IPS DF 19.7 (cell line): ENCODE data around the gene AKT1.
"Not testable (repeated sequence)": the region's sequence is repeated elsewhere in the genome, so short reads cannot be mapped to it uniquely, and the experiment has no call there.

Source experiments
- DNase-seq: peaks from one replicate; pipeline ENCODE4 v3.0.0-alpha.2; 2013; ENCODE audit warnings: low read depth, low spot score

Gene AKT1

DNA sequence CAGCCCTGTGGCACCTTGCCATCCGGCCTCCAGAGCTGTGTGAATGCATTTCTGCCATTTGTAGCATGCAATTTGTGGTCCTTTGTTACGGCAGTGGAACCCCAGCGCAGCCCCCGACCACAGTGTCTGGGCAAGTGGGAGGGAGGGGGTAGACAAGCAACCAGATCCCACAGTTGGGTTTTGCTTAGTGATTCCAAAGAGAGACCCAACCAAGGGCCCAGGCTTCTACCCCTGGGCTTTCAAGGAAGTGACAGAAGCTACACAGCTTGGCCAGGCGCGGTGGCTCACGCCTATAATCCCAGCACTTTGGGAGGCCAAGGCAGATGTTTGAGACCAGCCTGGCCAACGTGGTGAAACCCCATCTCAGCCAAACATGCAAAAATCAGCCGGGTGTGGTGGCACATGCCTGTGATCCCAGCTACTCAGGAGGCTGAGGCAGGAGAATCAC, 23.2 kb upstream of the AKT1 start:
- no peak for DNase-seq

- DNase-seq, result no peak
Measured at GRCh38 chr14:104817930-104818713, 22.6 kb upstream of the AKT1 start.

DNA sequence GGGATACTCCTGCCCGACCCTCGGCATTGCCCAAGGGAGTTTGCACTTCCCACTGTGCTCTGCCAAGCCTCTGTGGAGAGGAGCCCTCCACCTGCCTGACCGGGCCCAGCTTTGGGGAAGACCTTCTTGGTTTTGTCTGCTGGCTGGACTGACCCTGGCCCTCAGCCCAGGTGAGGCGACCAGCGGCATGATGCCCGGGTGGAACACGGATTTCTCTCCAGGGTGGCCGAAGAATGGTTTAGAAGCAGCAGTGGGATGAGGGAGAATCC, 21.0 kb upstream of the AKT1 start:
- no peak for DNase-seq

DNA sequence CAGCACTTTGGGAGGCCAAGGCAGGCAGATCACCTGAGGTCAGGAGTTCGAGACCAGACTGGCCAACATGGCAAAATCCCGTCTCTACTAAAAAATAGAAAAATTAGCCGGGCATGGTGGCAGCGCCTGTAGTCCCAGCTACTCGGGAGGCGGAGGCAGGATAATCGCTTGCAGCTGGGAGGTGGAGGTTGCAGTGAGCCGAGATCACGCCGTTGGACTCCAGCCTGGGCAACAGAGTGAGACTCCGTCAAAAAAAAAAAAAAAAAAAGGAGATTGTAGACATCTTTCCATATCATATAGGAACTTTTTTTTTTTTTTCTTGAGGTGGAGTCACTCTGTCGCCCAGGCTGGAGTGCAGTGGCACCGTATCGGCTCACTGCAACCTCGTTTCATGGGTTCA, 19.2 kb upstream of the AKT1 start:
- not testable (repeated sequence) for DNase-seq

DNA sequence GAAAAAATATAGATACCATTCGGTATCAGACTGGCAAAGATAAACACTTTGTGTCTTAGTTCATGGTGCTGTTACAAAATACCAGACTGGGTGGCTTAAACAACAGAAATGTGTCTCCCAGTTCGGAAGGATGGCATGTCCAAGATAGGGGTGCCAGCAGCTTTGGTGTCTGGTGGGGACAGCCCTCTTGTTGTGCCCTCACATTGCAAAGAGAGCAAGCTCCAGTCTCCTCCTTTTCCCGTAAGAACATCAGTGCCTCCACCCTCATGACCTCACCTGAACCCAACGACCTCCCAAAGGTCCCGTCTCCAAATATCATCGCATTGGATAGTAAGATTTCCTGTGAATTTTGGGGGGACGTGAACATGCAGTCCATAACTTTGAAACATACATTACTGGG, 17.7 kb upstream of the AKT1 start:
- DNase-seq, result no peak

- DNase-seq, result no peak
Measured at GRCh38 chr14:104810316-104810715, 14.8 kb upstream of the AKT1 start.

DNA sequence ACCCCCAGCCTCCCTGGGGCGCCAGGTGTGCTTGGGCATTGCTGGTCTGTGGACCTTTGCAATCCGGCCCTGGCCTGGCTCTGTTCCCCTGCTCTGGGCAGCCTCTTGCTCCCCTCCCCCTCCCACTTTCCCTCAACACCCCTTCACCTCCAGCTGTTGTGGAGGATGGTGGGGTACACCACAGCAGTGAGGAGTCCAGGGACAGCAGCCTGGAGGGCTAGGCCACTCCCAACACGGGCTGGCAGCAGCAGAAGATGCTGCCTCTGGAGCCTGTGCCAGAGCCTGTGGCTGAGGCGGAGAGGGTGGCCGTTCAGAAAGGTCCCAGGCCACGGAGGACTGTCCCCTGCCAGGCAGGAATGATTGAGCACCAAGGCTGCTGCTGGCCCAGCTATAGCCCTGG, 12.9 kb upstream of the AKT1 start:
- no peak for DNase-seq

DNA sequence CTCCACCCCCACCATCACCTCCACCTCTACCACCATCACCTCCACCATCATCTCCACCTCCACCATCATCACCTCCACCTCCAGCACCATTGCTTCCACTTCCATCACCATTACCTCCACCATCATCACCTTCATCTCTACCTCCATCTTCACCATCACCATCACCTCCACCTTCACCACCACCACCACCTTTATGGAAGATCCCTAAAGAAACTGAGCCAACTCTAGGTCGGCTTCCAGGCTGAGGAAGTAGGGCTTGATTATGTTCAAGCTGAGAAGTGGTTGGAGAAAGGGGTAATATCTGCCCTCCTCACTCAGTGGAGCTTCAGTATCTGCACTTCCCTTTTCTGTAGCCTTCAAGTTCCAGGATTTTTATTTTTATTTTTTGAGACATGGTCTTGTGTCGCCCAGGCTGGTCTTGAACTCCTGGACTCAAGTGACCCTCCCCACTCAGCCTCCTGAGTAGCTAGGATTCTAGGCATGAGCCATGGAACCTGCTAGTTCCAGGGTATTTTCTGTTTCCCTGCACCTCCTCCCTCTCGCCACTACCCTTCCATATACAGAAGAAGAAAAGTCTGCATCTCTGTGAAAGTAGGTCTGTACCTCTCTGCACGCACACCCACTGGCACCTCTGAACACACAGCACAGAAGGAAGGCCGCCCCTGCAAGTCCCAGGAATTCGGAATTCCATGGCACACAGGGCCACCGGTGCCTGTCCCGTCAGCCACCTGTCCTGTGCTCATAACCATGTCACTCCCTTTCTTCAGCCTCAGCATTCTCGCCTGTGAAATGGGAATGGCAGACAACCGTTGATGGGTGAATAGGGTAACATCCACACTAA, 11.3 kb upstream of the AKT1 start:
- DNase-seq, result no peak

- DNase-seq, result no peak
Measured at GRCh38 chr14:104805941-104806624, 10.5 kb upstream of the AKT1 start.

- DNase-seq, result no peak
Measured at GRCh38 chr14:104805326-104805678, 9.8 kb upstream of the AKT1 start.

- DNase-seq, result no peak
Measured at GRCh38 chr14:104804481-104805325, 9.2 kb upstream of the AKT1 start.

DNA sequence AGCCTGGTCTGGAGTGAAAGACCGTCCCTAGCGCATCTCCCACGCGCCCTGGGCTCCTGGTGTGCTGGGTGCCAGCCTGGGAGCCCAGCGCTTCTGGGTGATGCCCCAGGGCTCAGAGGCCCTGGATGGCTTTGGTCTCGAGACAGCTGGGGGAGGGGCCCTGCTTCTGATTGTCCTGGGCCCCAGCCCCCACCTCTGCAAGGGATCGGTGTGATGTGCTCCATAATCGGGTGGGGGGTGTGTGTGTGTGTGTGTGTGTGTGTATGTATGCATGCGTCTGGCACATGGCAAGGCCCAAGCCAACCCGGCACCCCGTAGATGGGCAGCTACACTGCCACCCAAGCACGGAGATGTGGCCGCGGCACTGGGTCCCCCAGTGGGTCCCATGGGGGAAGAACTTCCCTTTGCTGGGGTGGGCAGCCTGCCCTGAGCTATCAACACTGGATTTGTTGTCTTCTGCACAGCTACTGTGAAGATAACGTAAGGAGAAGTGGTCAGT, 8.4 kb upstream of the AKT1 start:
- DNase-seq, result no peak

DNA sequence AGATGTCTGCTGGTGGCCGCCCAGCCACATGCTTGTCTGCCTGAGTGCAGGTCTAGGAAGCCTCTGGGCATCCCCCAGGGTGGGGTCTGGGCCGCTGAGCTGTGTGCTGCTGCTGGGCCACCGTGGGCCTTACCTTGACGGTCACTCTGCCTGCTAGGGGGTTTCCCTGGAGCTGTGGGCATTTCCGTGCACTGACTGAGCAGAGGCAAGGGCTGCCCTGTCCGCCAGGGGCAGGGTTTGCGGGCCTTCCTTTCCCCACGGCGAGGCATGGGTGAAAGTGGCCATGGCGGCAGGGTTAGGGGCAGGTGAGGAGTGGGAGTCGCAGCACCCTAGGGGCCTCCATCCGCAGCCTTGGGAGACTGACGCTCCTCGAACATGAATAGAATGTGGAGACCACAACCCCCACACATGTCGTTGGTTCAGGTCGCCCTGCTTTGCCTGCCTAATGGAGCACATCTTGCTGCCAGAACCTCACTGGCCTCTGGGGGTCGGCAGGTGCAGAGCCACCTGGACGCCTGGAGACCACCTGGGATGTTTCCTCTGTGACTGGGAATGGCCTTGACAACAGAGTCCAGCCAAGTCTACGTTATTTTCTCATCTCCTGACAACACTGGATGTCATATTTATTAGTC, 7.8 kb upstream of the AKT1 start:
- DNase-seq, result no peak

- DNase-seq, result no peak
Measured at GRCh38 chr14:104802394-104803184, 7.0 kb upstream of the AKT1 start.

DNA sequence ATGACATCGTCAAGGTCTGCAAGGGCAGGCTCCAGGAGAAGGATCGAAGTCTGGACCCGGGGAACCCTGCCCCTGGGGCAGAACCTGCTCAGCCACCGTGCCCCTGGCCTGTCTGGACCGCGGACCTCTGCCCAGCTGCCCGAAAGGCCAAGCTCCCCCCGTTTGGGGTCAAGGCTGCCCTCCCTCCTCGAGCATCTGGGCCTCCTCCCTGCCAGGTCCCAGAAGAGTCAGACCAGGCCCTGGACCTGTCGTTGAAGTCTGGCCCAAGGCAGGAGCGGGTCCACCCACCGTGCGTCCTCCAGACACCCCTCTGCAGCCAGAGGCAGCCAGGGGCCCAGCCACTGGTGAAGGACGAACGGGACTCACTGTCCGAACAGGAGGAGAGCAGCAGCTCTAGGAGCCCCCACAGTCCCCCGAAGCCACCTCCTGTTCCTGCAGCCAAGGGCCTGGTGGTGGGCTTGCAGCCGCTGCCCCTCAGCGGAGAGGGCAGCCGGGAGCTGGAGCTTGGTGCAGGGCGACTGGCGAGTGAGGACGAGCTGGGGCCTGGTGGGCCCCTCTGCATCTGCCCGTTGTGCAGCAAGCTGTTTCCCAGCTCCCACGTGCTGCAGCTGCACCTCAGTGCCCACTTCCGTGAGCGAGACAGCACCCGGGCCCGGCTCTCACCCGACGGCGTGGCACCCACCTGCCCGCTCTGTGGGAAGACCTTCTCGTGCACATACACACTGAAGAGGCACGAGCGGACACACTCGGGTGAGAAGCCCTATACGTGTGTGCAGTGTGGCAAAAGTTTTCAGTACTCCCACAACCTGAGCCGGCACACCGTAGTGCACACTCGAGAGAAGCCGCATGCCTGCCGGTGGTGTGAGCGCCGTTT, 6.2 kb upstream of the AKT1 start:
- no peak for DNase-seq

GRCh38 chr14:104800771-104801519, 5.4 kb upstream of the AKT1 start, which contains the start of gene ZBTB42:
ZBTB42 (plus strand) TSS chr14:104801101; CDS start chr14:104801198, 97 bp downstream.
- DNase-seq, result no peak

DNA sequence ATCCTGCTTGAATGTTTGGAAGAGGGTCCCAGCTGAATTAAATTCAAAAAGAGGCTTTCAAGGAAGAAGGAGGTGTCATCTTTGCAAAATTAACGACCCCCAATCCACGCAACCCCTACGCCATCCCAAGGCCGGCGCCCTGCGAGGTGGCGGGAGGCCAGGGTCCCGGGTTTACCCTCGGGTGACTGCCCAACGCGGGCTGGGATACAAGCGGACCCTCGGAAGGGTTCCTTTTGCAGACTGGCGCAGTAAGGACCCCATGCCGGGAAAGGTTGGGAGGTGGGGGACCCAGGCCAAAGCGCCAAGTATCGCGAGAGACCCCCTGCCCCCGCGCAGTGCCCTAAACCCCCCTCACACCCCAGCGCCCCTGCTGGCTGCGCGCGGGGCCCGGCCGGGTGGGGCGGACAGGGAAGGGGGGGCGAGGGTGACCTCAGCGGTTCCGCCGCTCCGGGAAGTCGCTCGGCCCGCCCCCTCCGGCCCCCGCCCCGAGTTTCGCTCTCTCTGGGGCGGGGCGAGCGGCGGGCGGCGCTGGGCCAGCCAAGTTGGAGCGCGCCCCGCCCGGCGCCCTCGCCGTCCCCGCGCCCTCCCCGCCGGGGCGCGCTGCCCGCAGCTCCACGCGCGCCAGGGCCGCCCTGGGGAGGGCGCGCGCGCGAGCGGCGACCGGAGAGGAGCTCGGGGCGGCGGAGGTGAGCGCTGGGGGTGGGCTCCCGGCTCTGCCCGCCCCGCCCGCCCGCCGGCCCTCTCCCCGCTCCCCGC, 4.6 kb upstream of the AKT1 start:
- no peak for DNase-seq
